HL-60 (cell line): ENCODE measurements around the gene PLAC8.
"Not testable (repeated sequence)": the region's sequence is repeated elsewhere in the genome, so short reads cannot be mapped to it uniquely, and the experiment has no call there.

ENCODE experiments used
- DNase-seq, 2 experiments: peaks; one replicate each; pipeline ENCODE4 v3.0.0-alpha.2; 2010 to 2020; ENCODE audit warnings: low read depth in 1 of 2, low spot score in 1 of 2
- H3K27ac ChIP-seq: fragments of 250-450 bp; sonication (Bioruptor Pico); replicated peaks from 2 replicates; pipeline ENCODE4 v1.5.1; 2020; ENCODE audit warnings: mild to moderate bottlenecking, moderate library complexity
- H3K27me3 ChIP-seq: fragments of 250-450 bp; sonication (Bioruptor Pico); 2 replicates; pipeline ENCODE4 v1.5.1; 2021; ENCODE audit warnings: mild to moderate bottlenecking, moderate library complexity; ENCODE audit not compliant: insufficient read depth, poor library complexity, severe bottlenecking
- H3K4me3 ChIP-seq: replicated peaks from 2 replicates; pipeline ENCODE4 v1.5.1; 2011; ENCODE audit warnings: mild to moderate bottlenecking, control low read depth, low read length; ENCODE audit not compliant: insufficient read depth
- CTCF ChIP-seq: IDR thresholded peaks from one replicate; pipeline ENCODE4 v1.5.1; 2011; ENCODE audit warnings: low read length, control low read depth, inconsistent platforms; ENCODE audit not compliant: insufficient read depth
- GABPA ChIP-seq: IDR thresholded peaks from 2 replicates; pipeline ENCODE4 v1.6.1; 2012; ENCODE audit warnings: low read depth
- POLR2AphosphoS5 ChIP-seq: IDR thresholded peaks from 2 replicates; pipeline ENCODE4 v1.6.1; 2012; ENCODE audit warnings: low read depth
- REST ChIP-seq: IDR thresholded peaks from 2 replicates; pipeline ENCODE4 v1.6.1; 2012; ENCODE audit warnings: low read depth; ENCODE audit not compliant: insufficient replicate concordance
- SPI1 ChIP-seq: IDR thresholded peaks from 2 replicates; pipeline ENCODE4 v1.6.1; 2012; ENCODE audit warnings: low read depth, mild to moderate bottlenecking, borderline replicate concordance

PLAC8 gene

GRCh38 chr4:83062739-83063138, 51.8 kb downstream of the PLAC8 start:
- Histone ChIP-seq H3K27me3 (no peaks in the 10 kb centered on the region), H3K4me3 (no peak overlapping the region), H3K27ac (no peak overlapping the region)
- TF ChIP-seq POLR2AphosphoS5 (no peak), CTCF (no peak), GABPA (no peak), SPI1 (no peak), REST (no peak)
- DNase-seq: no peak

- no peak overlapping the region for H3K27ac ChIP-seq
- no peaks in the 10 kb centered on the region for H3K27me3 ChIP-seq
- TF ChIP-seq CTCF (no peak), REST (no peak), SPI1 (no peak), GABPA (no peak), POLR2AphosphoS5 (no peak)
- no peak for DNase-seq
- H3K4me3 ChIP-seq: no peak overlapping the region
These were observed 59.6 kb downstream of the PLAC8 start for GRCh38 chr4:83054928-83055327.

GRCh38 chr4:83048781-83049180, 65.7 kb downstream of the PLAC8 start:
- H3K27ac ChIP-seq, DNase-seq, H3K4me3 ChIP-seq, H3K27me3 ChIP-seq: not testable (repeated sequence)

GRCh38 chr4:83046693-83047473, 67.6 kb downstream of the PLAC8 start:
- no peak for DNase-seq
- H3K27me3 ChIP-seq: no peaks in the 10 kb centered on the region
- no peak overlapping the region for H3K27ac ChIP-seq
- TF ChIP-seq POLR2AphosphoS5 (no peak), REST (no peak), SPI1 (no peak), CTCF (no peak), GABPA (no peak)
- H3K4me3 ChIP-seq: no peak overlapping the region
